Liver (tissue), 9 donors: Measurements from ENCODE around the gene MAP6. TPM values are rescaled to one million over a fixed set of nuclear protein-coding genes. Genes with fewer than 3 reads are reported as not detected.

Experiments used
- DNase-seq: peaks from one replicate; pipeline ENCODE4 v3.0.0-alpha.2; 2017; ENCODE audit warnings: low spot score
- H3K27ac ChIP-seq, 2 donors: one replicate each; pipeline ENCODE4 v1.7.0; 2013; ENCODE audit warnings: inconsistent platforms in 2 of 2, low read length in 2 of 2, control low read depth in 1 of 2, low read depth in 1 of 2, mild to moderate bottlenecking in 1 of 2
- H3K27me3 ChIP-seq, 4 donors: one replicate each; pipeline versions ENCODE4 v1.6.1 to v1.7.0; 2013; ENCODE audit warnings: low read length in 3 of 4, inconsistent platforms in 1 of 4, mild to moderate bottlenecking in 1 of 4, moderate library complexity in 1 of 4; ENCODE audit not compliant: control insufficient read depth in 4 of 4, insufficient read depth in 4 of 4
- H3K36me3 ChIP-seq, 4 donors: one replicate each; pipeline versions ENCODE4 v1.6.1 to v1.7.0; 2013; ENCODE audit warnings: low read length in 3 of 4, mild to moderate bottlenecking in 3 of 4, low read depth in 1 of 4, moderate library complexity in 1 of 4; ENCODE audit not compliant: control insufficient read depth in 4 of 4, insufficient read depth in 3 of 4
- H3K4me1 ChIP-seq, 4 donors: one replicate each; pipeline versions ENCODE4 v1.6.1 to v1.7.0; 2013; ENCODE audit warnings: low read length in 3 of 4, mild to moderate bottlenecking in 3 of 4, moderate library complexity in 1 of 4; ENCODE audit not compliant: control insufficient read depth in 4 of 4, insufficient read depth in 4 of 4
- H3K4me3 ChIP-seq, 3 donors: one replicate each; pipeline versions ENCODE4 v1.6.1 to v1.7.0; 2013; ENCODE audit warnings: low read length in 3 of 3, control low read depth in 1 of 3, low read depth in 1 of 3, mild to moderate bottlenecking in 1 of 3
- H3K9ac ChIP-seq, 2 donors: one replicate each; pipeline ENCODE4 v1.7.0; 2013; ENCODE audit warnings: low read length in 2 of 2, mild to moderate bottlenecking in 2 of 2, moderate library complexity in 2 of 2, control low read depth in 1 of 2, low read depth in 1 of 2
- H3K9me3 ChIP-seq, 4 donors: one replicate each; pipeline versions ENCODE4 v1.6.1 to v1.7.0; 2013; ENCODE audit warnings: low read length in 3 of 4; ENCODE audit not compliant: control insufficient read depth in 4 of 4
- EGR1 ChIP-seq, 2 donors: IDR thresholded peaks; 2 replicates each; pipeline ENCODE4 v1.6.1; 2016 to 2018; ENCODE audit warnings: antibody characterized with exemption in 2 of 2, low read depth in 2 of 2
- FOXA1 ChIP-seq: IDR thresholded peaks from 2 replicates; pipeline ENCODE4 v1.6.1; 2016; ENCODE audit warnings: antibody characterized with exemption
- FOXA2 ChIP-seq: IDR thresholded peaks from 2 replicates; pipeline ENCODE4 v1.6.1; 2016; ENCODE audit warnings: antibody characterized with exemption
- GABPA ChIP-seq, 2 donors: IDR thresholded peaks in 1 of 2; conservative IDR thresholded peaks in 1 of 2; 2 replicates each; pipeline ENCODE4 v1.6.1; 2016; ENCODE audit warnings: antibody characterized with exemption in 2 of 2, mild to moderate bottlenecking in 1 of 2, moderate library complexity in 1 of 2
- HNF4A ChIP-seq, 2 donors: conservative IDR thresholded peaks; 2 replicates each; pipeline ENCODE4 v1.6.1; 2016; ENCODE audit warnings: antibody characterized with exemption in 2 of 2, mild to moderate bottlenecking in 2 of 2
- HNF4G ChIP-seq: IDR thresholded peaks from 2 replicates; pipeline ENCODE4 v1.6.1; 2016; ENCODE audit warnings: antibody characterized with exemption
- JUND ChIP-seq, 2 donors: IDR thresholded peaks; 2 replicates each; pipeline ENCODE4 v1.6.1; 2016; ENCODE audit warnings: antibody characterized with exemption in 2 of 2
- NR2F2 ChIP-seq: IDR thresholded peaks from 2 replicates; pipeline ENCODE4 v1.6.1; 2016; ENCODE audit warnings: antibody characterized with exemption
- RAD21 ChIP-seq, 2 donors: IDR thresholded peaks; 2 replicates each; pipeline ENCODE4 v1.6.1; 2016; ENCODE audit warnings: antibody characterized with exemption in 2 of 2, mild to moderate bottlenecking in 2 of 2
- RXRA ChIP-seq, 2 donors: IDR thresholded peaks; 2 replicates each; pipeline ENCODE4 v1.6.1; 2017 to 2018; ENCODE audit warnings: antibody characterized with exemption in 2 of 2, mild to moderate bottlenecking in 1 of 2
- SP1 ChIP-seq: IDR thresholded peaks from 2 replicates; pipeline ENCODE4 v1.6.1; 2018; ENCODE audit warnings: antibody characterized with exemption, mild to moderate bottlenecking
- TAF1 ChIP-seq: conservative IDR thresholded peaks from 2 replicates; pipeline ENCODE4 v1.6.1; 2016; ENCODE audit warnings: antibody characterized with exemption, mild to moderate bottlenecking
- YY1 ChIP-seq: IDR thresholded peaks from 2 replicates; pipeline ENCODE4 v1.6.1; 2016; ENCODE audit warnings: antibody characterized with exemption, mild to moderate bottlenecking
- WGBS: extraction: QIAGEN DNeasy Blood & Tissue Kit; methylation state at CpG from one replicate; pipeline ENCODE4 v1.1.7; 2013; 5-methylcytosine and 5-hydroxymethylcytosine counted together
- polyA plus RNA-seq, 2 donors: library from polyadenylated mRNA; stranded (reverse) in 1 of 2; unstranded in 1 of 2; fragments of 200-250 nt in 1 of 2; fragments of >200 nt in 1 of 2; fragmentation: Nextera tagmentation in 1 of 2; extraction: Ambion mirVana in 1 of 2; gene quantifications; one replicate each; pipeline versions ENCODE4 v1.2.1 to v1.2.3, GENCODE V29; 2013 to 2015
- total RNA-seq, 2 donors: library from RNA; depleted of rRNA; stranded (reverse); fragments of >200 nt; gene quantifications; one replicate each; pipeline ENCODE4 v1.2.3, GENCODE V29; 2014
- TF ChIP-seq, protein P1 (sequence below): IDR thresholded peaks from 2 replicates; pipeline ENCODE4 v1.6.1; 2016; ENCODE audit warnings: antibody characterized with exemption
- TF ChIP-seq, protein P2 (sequence below): IDR thresholded peaks from 2 replicates; pipeline ENCODE4 v1.6.1; 2016; ENCODE audit warnings: antibody characterized with exemption, mild to moderate bottlenecking
- TF ChIP-seq, protein P3 (sequence below): fragments of 150-350 bp; IDR thresholded peaks from 2 replicates; pipeline ENCODE4 v1.5.1; 2017; ENCODE audit warnings: improper control_type of control experiment, low read depth, low read length; ENCODE audit not compliant: missing input control
- TF ChIP-seq, protein P4 (sequence below): IDR thresholded peaks from 2 replicates; pipeline ENCODE4 v1.6.1; 2016; ENCODE audit warnings: antibody characterized with exemption
- TF ChIP-seq, protein P5 (sequence below): IDR thresholded peaks from 2 replicates; pipeline ENCODE4 v1.6.1; 2016; ENCODE audit warnings: antibody characterized with exemption
- donor health status: healthy.
- donor health status: healthy.
- donor health status: healthy.
- donor health status: healthy.
- donor health status: healthy.

The MAP6 gene
- total and polyA plus RNA-seq, 4 donors: 0.22 to 0.36 (median 0.24) TPM

DNA sequence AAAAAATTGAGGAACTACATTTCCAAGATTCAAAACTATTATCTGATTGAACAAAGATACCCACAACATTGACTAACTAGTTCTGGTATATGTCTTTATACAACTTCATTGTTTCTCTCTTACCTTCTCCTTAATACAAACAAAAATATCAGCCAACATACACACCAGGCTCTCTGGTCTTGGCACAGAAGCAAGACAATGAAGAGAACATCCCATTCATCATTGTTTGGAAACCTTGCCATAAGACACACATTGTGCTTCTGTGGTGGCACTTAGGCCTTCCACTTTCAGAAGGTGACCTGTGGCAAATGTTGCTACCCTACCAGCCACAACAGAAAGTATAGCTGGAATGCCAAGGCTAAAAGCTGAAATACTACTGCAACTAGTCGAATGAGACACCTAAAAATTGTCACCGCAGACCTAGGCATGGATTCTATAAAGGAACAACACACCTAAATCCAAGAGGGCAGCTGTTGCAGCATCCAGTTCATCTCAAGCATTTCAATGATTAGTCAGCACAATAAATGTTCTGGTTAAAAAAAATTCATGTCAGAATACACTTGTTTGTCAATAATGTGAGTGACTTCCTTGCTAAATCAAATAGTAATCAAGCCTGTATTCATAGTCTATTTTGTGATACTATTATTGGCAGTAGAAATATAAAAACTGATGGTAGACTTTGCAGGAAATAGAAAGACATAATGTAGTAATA is 26.3 kb downstream of the MAP6 start (continued):
- TF ChIP-seq, protein P1, sequence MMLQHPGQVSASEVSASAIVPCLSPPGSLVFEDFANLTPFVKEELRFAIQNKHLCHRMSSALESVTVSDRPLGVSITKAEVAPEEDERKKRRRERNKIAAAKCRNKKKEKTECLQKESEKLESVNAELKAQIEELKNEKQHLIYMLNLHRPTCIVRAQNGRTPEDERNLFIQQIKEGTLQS: no peak
- no peak for TF ChIP-seq RXRA (IDR thresholded peaks at IDR 0.05)
- no peak for TF ChIP-seq HNF4A (conservative IDR thresholded peaks at IDR 0.05)
- TF ChIP-seq FOXA2: no peak

DNA sequence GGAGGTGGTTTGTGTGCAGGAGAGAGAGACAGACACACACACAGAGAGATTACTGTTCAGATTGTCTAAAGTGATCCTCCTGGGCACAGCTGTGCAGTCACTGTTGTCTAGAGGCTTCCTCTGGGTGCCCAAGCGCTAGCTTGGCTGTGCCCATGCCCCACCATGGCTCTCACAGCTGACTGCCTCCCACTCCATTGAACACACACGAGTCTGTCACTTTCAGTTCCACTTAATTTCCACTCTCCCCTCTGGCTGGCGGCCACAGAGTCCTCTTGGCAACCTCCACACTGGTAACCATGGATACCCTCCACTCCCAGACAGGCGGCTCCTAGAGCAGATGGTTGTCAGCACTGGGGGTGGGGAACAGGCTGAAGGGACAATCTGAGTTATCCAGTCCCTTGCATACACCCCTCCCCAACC is 29.1 kb downstream of the MAP6 start:
- no peak overlapping the region for H3K9ac ChIP-seq
- no peaks in the 10 kb centered on the region for H3K27me3 ChIP-seq
- H3K36me3 ChIP-seq: no peaks in the 10 kb centered on the region
- 18% methylated on average over 4 of the region's 4 CpGs for WGBS
- no peak overlapping the region for H3K27ac ChIP-seq
- peak; percentile 43 for DNase-seq
- TF ChIP-seq, protein P1: no peak
- TF ChIP-seq HNF4A (conservative IDR thresholded peaks at IDR 0.05) (no peak), FOXA2 (no peak), NR2F2 (no peak), FOXA1 (no peak), HNF4G (no peak), RXRA (IDR thresholded peaks at IDR 0.05) (no peak), JUND (IDR thresholded peaks at IDR 0.05) (no peak), SP1 (no peak), RAD21 (IDR thresholded peaks at IDR 0.05) (no peak), GABPA (IDR thresholded peaks at IDR 0.05 in 1 of 2, conservative IDR thresholded peaks at IDR 0.05 in 1 of 2) (no peak), YY1 (no peak), TAF1 (no peak), EGR1 (IDR thresholded peaks at IDR 0.05; ENCODE audit: low read depth in 2 of 2) (no peak)
- TF ChIP-seq, protein P2, sequence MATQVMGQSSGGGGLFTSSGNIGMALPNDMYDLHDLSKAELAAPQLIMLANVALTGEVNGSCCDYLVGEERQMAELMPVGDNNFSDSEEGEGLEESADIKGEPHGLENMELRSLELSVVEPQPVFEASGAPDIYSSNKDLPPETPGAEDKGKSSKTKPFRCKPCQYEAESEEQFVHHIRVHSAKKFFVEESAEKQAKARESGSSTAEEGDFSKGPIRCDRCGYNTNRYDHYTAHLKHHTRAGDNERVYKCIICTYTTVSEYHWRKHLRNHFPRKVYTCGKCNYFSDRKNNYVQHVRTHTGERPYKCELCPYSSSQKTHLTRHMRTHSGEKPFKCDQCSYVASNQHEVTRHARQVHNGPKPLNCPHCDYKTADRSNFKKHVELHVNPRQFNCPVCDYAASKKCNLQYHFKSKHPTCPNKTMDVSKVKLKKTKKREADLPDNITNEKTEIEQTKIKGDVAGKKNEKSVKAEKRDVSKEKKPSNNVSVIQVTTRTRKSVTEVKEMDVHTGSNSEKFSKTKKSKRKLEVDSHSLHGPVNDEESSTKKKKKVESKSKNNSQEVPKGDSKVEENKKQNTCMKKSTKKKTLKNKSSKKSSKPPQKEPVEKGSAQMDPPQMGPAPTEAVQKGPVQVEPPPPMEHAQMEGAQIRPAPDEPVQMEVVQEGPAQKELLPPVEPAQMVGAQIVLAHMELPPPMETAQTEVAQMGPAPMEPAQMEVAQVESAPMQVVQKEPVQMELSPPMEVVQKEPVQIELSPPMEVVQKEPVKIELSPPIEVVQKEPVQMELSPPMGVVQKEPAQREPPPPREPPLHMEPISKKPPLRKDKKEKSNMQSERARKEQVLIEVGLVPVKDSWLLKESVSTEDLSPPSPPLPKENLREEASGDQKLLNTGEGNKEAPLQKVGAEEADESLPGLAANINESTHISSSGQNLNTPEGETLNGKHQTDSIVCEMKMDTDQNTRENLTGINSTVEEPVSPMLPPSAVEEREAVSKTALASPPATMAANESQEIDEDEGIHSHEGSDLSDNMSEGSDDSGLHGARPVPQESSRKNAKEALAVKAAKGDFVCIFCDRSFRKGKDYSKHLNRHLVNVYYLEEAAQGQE: no peak
- TF ChIP-seq, protein P3, sequence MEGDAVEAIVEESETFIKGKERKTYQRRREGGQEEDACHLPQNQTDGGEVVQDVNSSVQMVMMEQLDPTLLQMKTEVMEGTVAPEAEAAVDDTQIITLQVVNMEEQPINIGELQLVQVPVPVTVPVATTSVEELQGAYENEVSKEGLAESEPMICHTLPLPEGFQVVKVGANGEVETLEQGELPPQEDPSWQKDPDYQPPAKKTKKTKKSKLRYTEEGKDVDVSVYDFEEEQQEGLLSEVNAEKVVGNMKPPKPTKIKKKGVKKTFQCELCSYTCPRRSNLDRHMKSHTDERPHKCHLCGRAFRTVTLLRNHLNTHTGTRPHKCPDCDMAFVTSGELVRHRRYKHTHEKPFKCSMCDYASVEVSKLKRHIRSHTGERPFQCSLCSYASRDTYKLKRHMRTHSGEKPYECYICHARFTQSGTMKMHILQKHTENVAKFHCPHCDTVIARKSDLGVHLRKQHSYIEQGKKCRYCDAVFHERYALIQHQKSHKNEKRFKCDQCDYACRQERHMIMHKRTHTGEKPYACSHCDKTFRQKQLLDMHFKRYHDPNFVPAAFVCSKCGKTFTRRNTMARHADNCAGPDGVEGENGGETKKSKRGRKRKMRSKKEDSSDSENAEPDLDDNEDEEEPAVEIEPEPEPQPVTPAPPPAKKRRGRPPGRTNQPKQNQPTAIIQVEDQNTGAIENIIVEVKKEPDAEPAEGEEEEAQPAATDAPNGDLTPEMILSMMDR: no peak
- TF ChIP-seq, protein P4, sequence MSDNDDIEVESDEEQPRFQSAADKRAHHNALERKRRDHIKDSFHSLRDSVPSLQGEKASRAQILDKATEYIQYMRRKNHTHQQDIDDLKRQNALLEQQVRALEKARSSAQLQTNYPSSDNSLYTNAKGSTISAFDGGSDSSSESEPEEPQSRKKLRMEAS: no peak
- TF ChIP-seq, protein P5, sequence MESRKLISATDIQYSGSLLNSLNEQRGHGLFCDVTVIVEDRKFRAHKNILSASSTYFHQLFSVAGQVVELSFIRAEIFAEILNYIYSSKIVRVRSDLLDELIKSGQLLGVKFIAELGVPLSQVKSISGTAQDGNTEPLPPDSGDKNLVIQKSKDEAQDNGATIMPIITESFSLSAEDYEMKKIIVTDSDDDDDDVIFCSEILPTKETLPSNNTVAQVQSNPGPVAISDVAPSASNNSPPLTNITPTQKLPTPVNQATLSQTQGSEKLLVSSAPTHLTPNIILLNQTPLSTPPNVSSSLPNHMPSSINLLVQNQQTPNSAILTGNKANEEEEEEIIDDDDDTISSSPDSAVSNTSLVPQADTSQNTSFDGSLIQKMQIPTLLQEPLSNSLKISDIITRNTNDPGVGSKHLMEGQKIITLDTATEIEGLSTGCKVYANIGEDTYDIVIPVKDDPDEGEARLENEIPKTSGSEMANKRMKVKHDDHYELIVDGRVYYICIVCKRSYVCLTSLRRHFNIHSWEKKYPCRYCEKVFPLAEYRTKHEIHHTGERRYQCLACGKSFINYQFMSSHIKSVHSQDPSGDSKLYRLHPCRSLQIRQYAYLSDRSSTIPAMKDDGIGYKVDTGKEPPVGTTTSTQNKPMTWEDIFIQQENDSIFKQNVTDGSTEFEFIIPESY: no peak
- H3K4me1 ChIP-seq: peaks cover 0 to 5% (median 0%) of the 10 kb centered on the region in 4 donors
- no peaks in the 10 kb centered on the region for H3K9me3 ChIP-seq
- H3K4me3 ChIP-seq: no peak overlapping the region
